Measurements from ENCODE around the gene HJV.

HJV gene

Small RNA genes lying within 50 kb of the gene (small RNA-seq; reads per million reads assigned to genes)
- 5.2 reads per million, percentile 56 among the genes with 10 or more reads in this experiment for gene RNVU1-6 (ENCODE audit: low read depth)
